ENCODE data around the gene MORN4. TPM values are rescaled to one million over a fixed set of nuclear protein-coding genes. Genes with fewer than 3 reads are reported as not detected.
A peak's percentile ranks its signal among the peaks of the same experiment; 100 is the strongest.

Gene MORN4
- total RNA-seq, 3 donors from 2014 or later (not counting 1 experiment from before 2014, with no cell fraction given): 0.14 to 2.0 (median 1.6) TPM

- no peak for ATAC-seq
- Histone ChIP-seq H3K36me3 (ENCODE audit: control insufficient read depth, insufficient read depth, low read length) (no peaks in the 10 kb centered on the region), H3K4me1 (ENCODE audit: control insufficient read depth, insufficient read depth, low read length) (no peaks in the 10 kb centered on the region), H3K4me3 (ENCODE audit: low read length) (no peak overlapping the region), H3K27me3 (ENCODE audit: control insufficient read depth, insufficient read depth, low read length) (no peaks in the 10 kb centered on the region), H3K9me3 (ENCODE audit: control insufficient read depth, insufficient read depth, low read length) (no peaks in the 10 kb centered on the region), H3K27ac (ENCODE audit: low read length) (no peak overlapping the region)
- WGBS (ENCODE audit: insufficient coverage): 95% methylated on average over 13 of the region's 13 CpGs
- Mint-ChIP-seq H3K36me3 (no peaks in the 10 kb centered on the region), H3K4me3 (no peak overlapping the region), H3K27me3 (ENCODE audit: low read depth in 2 of 2) (peaks cover 0 to 5% of the 10 kb centered on the region in 2 donors), H3K9me3 (no peaks in the 10 kb centered on the region), H3K4me1 (peaks cover 0 to 4% of the 10 kb centered on the region in 2 donors), H3K27ac (no peak overlapping the region)
- no peak for TF ChIP-seq CTCF (IDR thresholded peaks at IDR 0.05)
- intact Hi-C loops (cut with micrococcal nuclease): no loop called here
- DNase-seq: no peak
These were observed 49.8 kb downstream of the MORN4 start for GRCh38 chr10:97583476-97583875.

- H3K27ac Mint-ChIP-seq: no peak overlapping the region
- H3K9me3 Mint-ChIP-seq: no peaks in the 10 kb centered on the region
- Histone ChIP-seq H3K4me1 (ENCODE audit: control insufficient read depth, insufficient read depth, low read length) (no peaks in the 10 kb centered on the region), H3K4me3 (ENCODE audit: low read length) (no peak overlapping the region), H3K27ac (ENCODE audit: low read length) (no peak overlapping the region), H3K36me3 (ENCODE audit: control insufficient read depth, insufficient read depth, low read length) (no peaks in the 10 kb centered on the region), H3K27me3 (ENCODE audit: control insufficient read depth, insufficient read depth, low read length) (no peaks in the 10 kb centered on the region), H3K9me3 (ENCODE audit: control insufficient read depth, insufficient read depth, low read length) (no peaks in the 10 kb centered on the region)
- no peak for TF ChIP-seq CTCF (IDR thresholded peaks at IDR 0.05)
- peaks cover 0 to 5% of the 10 kb centered on the region in 2 donors for H3K27me3 Mint-ChIP-seq (ENCODE audit: low read depth in 2 of 2)
- H3K4me1 Mint-ChIP-seq: peaks cover 0 to 4% of the 10 kb centered on the region in 2 donors
- no peaks in the 10 kb centered on the region for H3K36me3 Mint-ChIP-seq
- H3K4me3 Mint-ChIP-seq: no peak overlapping the region
- intact Hi-C loops (cut with micrococcal nuclease): no loop called here
- WGBS (ENCODE audit: insufficient coverage): 98% methylated on average over 8 of the region's 8 CpGs
- no peak for DNase-seq
- ATAC-seq: no peak
These were observed 51.1 kb downstream of the MORN4 start for GRCh38 chr10:97582169-97582568.

- H3K36me3 ChIP-seq (ENCODE audit: control insufficient read depth, insufficient read depth, low read length): no peaks in the 10 kb centered on the region
- DNase-seq: no peak
- H3K9me3 Mint-ChIP-seq: no peaks in the 10 kb centered on the region
These were observed 52.6 kb downstream of the MORN4 start for GRCh38 chr10:97580421-97581367.

More at GRCh38 chr10:97580421-97581367, 52.6 kb downstream of the MORN4 start:
- Mint-ChIP-seq H3K4me1 (peaks cover 0 to 4% of the 10 kb centered on the region in 2 donors), H3K4me3 (no peak overlapping the region), H3K36me3 (no peaks in the 10 kb centered on the region), H3K27ac (peak overlapping the region in 1 of 2 donors; percentile 51), H3K27me3 (ENCODE audit: low read depth in 2 of 2) (peaks cover 0 to 5% of the 10 kb centered on the region in 2 donors)
- 88% methylated on average over 9 of the region's 9 CpGs for WGBS (ENCODE audit: insufficient coverage)
- no peak for TF ChIP-seq CTCF (IDR thresholded peaks at IDR 0.05)
- H3K4me1 ChIP-seq (ENCODE audit: control insufficient read depth, insufficient read depth, low read length): no peaks in the 10 kb centered on the region
- no peaks in the 10 kb centered on the region for H3K9me3 ChIP-seq (ENCODE audit: control insufficient read depth, insufficient read depth, low read length)
- H3K27ac ChIP-seq (ENCODE audit: low read length): no peak overlapping the region
- ATAC-seq: no peak
- no peaks in the 10 kb centered on the region for H3K27me3 ChIP-seq (ENCODE audit: control insufficient read depth, insufficient read depth, low read length)
- intact Hi-C loops (cut with micrococcal nuclease): no loop called here
- no peak overlapping the region for H3K4me3 ChIP-seq (ENCODE audit: low read length)
